Measurements from ENCODE around the gene BIRC3.
"Not testable (repeated sequence)": the region's sequence is repeated elsewhere in the genome, so short reads cannot be mapped to it uniquely, and the experiment has no call there.

- TF ChIP-seq EZH2 (IDR thresholded peaks at IDR 0.05; ENCODE audit: low read depth, low read length, severe bottlenecking); POLR2AphosphoS5 (IDR thresholded peaks at IDR 0.05; ENCODE audit: low read depth, low read length); SRF (IDR thresholded peaks at IDR 0.05; ENCODE audit: low read depth, low read length); CTCF (IDR thresholded peaks at IDR 0.05; ENCODE audit: control extremely low read depth in 1 of 3, insufficient read depth in 1 of 3, low read depth in 1 of 3, low read length in 3 of 3): not testable (repeated sequence)
Observed at GRCh38 chr11:102296757-102297156, 20.5 kb upstream of the BIRC3 start.
